Measurements from ENCODE around the gene MAN1C1. TPM values are rescaled to one million over a fixed set of nuclear protein-coding genes. Genes with fewer than 3 reads are reported as not detected.

Gene MAN1C1
- total RNA-seq, 2 experiments from 2014 or later = 28.9 to 31.1 TPM

DNA sequence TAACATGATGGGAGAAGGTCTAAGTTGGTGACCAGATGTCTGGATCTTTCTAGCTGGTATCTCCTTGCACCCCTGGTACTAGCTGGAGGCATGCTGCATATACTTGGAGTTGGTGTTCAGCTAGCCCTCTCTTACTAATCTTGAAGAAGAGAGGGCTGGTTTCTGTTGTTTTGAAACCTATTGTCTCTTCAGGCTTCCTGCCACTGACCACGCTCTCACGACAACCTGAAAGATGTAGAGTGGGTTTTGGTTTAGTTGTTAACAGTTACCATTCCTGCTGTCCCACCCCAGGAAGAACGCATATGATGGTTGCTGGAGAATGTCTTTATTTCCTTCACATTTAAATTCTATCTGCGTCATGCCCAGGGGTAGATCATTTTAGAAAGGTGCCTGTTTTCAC, 3.6 kb downstream of the MAN1C1 start:
- Mint-ChIP-seq H3K4me3 (peak overlapping the region; percentile 98), H3K9me3 (no peaks in the 10 kb centered on the region), H3K27me3 (peaks cover 11% of the 10 kb centered on the region), H3K4me1 (peaks cover 75% of the 10 kb centered on the region), H3K36me3 (ENCODE audit: low read depth) (peaks cover 47% of the 10 kb centered on the region), H3K27ac (peak overlapping the region; percentile 74)
- CTCF ChIA-PET = interaction anchor here (0.6 to 2.0 kb wide), 3 partner anchors 11 to 174 kb away, joined by 3 to 9 read pairs (median 4); no protein-coding TSS in a partner anchor
- DNase-seq = peak; percentile 29
- POLR2A ChIA-PET = interaction anchor here (1.2 to 1.3 kb wide), 2 partner anchors 11 to 22 kb away, joined by 3 to 4 read pairs; no protein-coding TSS in a partner anchor

DNA sequence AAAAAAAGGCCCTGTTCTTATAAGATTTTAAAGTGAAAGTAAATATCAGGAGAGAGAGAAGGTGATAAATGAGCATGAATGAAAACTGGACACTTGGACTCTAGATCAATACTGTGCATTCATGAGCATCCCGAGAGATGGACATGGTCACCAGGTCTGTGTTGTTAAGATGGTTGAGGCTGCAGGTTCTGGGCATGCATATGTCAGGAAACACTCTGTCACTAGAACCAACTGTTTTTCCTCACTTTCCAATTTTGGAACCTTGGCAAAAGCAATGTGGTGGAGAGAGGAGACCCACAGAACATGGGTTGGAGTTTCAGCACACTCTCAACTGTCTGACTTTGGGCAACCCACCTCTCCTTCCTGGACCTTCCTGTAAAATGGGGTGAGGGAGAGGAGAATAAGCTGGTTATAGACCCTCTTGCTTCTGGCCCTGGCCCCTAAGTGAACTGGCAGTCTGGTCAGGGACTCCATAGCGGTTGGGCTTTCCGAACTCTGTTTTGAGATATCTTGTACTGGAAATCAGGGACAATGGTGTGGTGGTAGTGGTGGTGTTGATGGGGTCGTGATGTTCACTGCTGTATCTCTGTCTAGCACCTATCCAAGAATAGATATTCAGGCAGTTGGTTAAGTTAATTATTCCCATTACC, 4.2 kb downstream of the MAN1C1 start:
- Mint-ChIP-seq H3K27me3 (peaks cover 11% of the 10 kb centered on the region), H3K27ac (peak overlapping the region; percentile 74), H3K4me1 (peaks cover 71% of the 10 kb centered on the region), H3K4me3 (peak overlapping the region; percentile 98), H3K9me3 (no peaks in the 10 kb centered on the region), H3K36me3 (ENCODE audit: low read depth) (peaks cover 52% of the 10 kb centered on the region)
- POLR2A ChIA-PET = interaction anchor here (1.2 to 1.3 kb wide), 2 partner anchors 11 to 22 kb away, joined by 3 to 4 read pairs; no protein-coding TSS in a partner anchor
- DNase-seq = no peak
- CTCF ChIA-PET = interaction anchor here (0.6 to 0.7 kb wide), 2 partner anchors 11 to 173 kb away, joined by 4 to 5 read pairs; no protein-coding TSS in a partner anchor

GRCh38 chr1:25621876-25622275, 5.3 kb downstream of the MAN1C1 start:
- peaks cover 11% of the 10 kb centered on the region for H3K27me3 Mint-ChIP-seq
- H3K27ac Mint-ChIP-seq = peak overlapping the region; percentile 56
- ChIA-PET POLR2A (no interaction called here), CTCF (interaction anchor here (1.1 to 1.4 kb wide), 3 partner anchors 20 to 593 kb away, joined by 3 to 5 read pairs (median 3); no protein-coding TSS in a partner anchor)
- no peak for DNase-seq
- H3K36me3 Mint-ChIP-seq (ENCODE audit: low read depth) = peaks cover 62% of the 10 kb centered on the region
- H3K9me3 Mint-ChIP-seq = peaks cover 3% of the 10 kb centered on the region
- peak overlapping the region; percentile 98 for H3K4me3 Mint-ChIP-seq
- H3K4me1 Mint-ChIP-seq = peaks cover 74% of the 10 kb centered on the region

DNA sequence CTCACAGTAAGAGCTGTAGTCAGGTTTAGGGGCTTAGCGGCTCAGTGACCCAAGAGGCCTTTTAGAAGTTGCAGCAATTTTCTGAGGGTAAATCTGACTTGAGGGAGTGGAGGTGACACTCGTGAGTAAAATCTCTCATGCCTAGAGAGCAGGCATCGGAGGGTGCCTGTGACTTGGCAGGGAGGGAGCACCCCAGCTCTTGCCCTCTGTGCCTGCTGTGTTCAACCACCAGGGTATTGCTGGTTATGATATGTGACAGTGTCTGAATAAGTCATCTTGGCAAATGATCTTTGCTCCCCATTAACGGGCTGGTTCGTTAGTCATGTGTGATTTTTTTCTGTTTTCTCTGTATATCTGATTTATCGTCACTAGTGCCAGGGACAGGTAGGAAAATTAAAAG, 5.9 kb downstream of the MAN1C1 start:
- Mint-ChIP-seq H3K4me1 (peaks cover 80% of the 10 kb centered on the region), H3K27me3 (peaks cover 14% of the 10 kb centered on the region), H3K4me3 (peak overlapping the region; percentile 98), H3K36me3 (ENCODE audit: low read depth) (peaks cover 67% of the 10 kb centered on the region), H3K9me3 (peaks cover 5% of the 10 kb centered on the region), H3K27ac (peak overlapping the region; percentile 56)
- CTCF ChIA-PET = interaction anchor here (0.9 to 1.5 kb wide), 5 partner anchors 16 to 593 kb away, joined by 3 to 5 read pairs (median 3); no protein-coding TSS in a partner anchor
- peak; percentile 32 for DNase-seq
- POLR2A ChIA-PET = no interaction called here

- no peak for DNase-seq
- ChIA-PET CTCF (interaction anchor here (0.6 to 1.5 kb wide), 9 partner anchors 16 to 1169 kb away, joined by 3 to 5 read pairs (median 3); no protein-coding TSS in a partner anchor), POLR2A (no interaction called here)
- peaks cover 5% of the 10 kb centered on the region for H3K9me3 Mint-ChIP-seq
- H3K4me3 Mint-ChIP-seq = peak overlapping the region; percentile 98
- peaks cover 14% of the 10 kb centered on the region for H3K27me3 Mint-ChIP-seq
- H3K36me3 Mint-ChIP-seq (ENCODE audit: low read depth) = peaks cover 68% of the 10 kb centered on the region
- H3K27ac Mint-ChIP-seq = peak overlapping the region; percentile 67
- H3K4me1 Mint-ChIP-seq = peaks cover 81% of the 10 kb centered on the region
Observed at GRCh38 chr1:25623007-25623406, 6.4 kb downstream of the MAN1C1 start.

DNA sequence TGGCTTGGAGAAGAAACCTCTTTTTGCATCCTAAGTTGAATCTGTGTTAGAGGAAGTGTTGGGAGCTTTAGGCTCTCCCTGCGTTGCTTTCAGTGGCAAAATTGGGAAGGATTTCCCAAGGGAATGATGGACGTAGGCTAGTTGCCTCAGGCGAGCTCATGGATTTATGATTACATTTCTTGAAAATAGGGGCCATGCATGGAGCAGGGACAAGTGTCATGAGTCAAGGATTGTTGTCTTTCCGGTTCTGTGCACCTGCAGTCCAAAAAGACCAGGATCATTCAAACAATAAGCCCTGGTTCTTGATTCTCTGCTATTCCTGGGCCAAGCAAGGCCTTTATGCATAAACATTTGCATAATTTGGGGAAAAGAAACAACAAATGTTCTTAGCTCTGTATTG, 7.1 kb downstream of the MAN1C1 start:
- ChIA-PET POLR2A (interaction anchor here (0.6 kb wide), 1 partner anchor 97 kb away, joined by 6 read pairs; no protein-coding TSS in a partner anchor), CTCF (interaction anchor here (0.6 to 1.5 kb wide), 7 partner anchors 15 to 1170 kb away, joined by 3 to 6 read pairs (median 4); no protein-coding TSS in a partner anchor)
- H3K27me3 Mint-ChIP-seq = peaks cover 14% of the 10 kb centered on the region
- peaks cover 65% of the 10 kb centered on the region for H3K36me3 Mint-ChIP-seq (ENCODE audit: low read depth)
- no peak for DNase-seq
- H3K4me3 Mint-ChIP-seq = peak overlapping the region; percentile 98
- H3K9me3 Mint-ChIP-seq = peaks cover 5% of the 10 kb centered on the region
- peaks cover 77% of the 10 kb centered on the region for H3K4me1 Mint-ChIP-seq
- H3K27ac Mint-ChIP-seq = peak overlapping the region; percentile 67

GRCh38 chr1:25624156-25624555, 7.6 kb downstream of the MAN1C1 start:
- peak; percentile 60 for DNase-seq
- ChIA-PET CTCF (interaction anchor here (0.6 to 1.5 kb wide), 6 partner anchors 15 to 205 kb away, joined by 3 to 6 read pairs (median 4); no protein-coding TSS in a partner anchor), POLR2A (interaction anchor here (0.5 to 0.6 kb wide), 2 partner anchors 9 to 53 kb away, joined by 4 to 5 read pairs; no protein-coding TSS in a partner anchor)
- H3K4me1 Mint-ChIP-seq = peaks cover 78% of the 10 kb centered on the region
- H3K9me3 Mint-ChIP-seq = peaks cover 5% of the 10 kb centered on the region
- H3K4me3 Mint-ChIP-seq = peak overlapping the region; percentile 98
- peak overlapping the region; percentile 67 for H3K27ac Mint-ChIP-seq
- peaks cover 68% of the 10 kb centered on the region for H3K36me3 Mint-ChIP-seq (ENCODE audit: low read depth)
- H3K27me3 Mint-ChIP-seq = peaks cover 14% of the 10 kb centered on the region

DNA sequence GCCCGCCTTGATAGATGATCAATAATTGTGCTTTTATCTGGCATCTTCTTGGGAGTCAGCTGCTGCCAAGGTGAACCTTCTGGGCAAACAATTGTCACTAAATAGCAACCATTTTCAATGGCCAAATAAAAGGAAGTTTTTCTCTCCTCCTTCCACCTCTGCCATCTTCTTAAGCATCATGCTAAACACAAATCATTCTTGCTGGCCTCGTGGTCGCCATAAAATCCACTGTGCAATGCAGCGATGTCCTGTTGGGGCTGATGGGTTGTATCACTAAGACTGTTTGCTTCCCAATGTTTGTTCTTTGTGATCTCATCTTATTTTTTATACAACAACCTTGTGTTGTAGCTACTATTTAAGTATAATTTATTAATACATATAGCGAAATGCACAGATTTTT, 8.0 kb downstream of the MAN1C1 start:
- Mint-ChIP-seq H3K36me3 (ENCODE audit: low read depth) (peaks cover 69% of the 10 kb centered on the region), H3K27me3 (peaks cover 14% of the 10 kb centered on the region), H3K27ac (no peak overlapping the region), H3K4me3 (no peak overlapping the region), H3K9me3 (peaks cover 5% of the 10 kb centered on the region), H3K4me1 (peaks cover 78% of the 10 kb centered on the region)
- ChIA-PET CTCF (interaction anchor here (0.8 to 1.5 kb wide), 4 partner anchors 17 to 205 kb away, joined by 3 to 6 read pairs (median 4); no protein-coding TSS in a partner anchor), POLR2A (interaction anchor here (0.5 to 0.6 kb wide), 2 partner anchors 8 to 52 kb away, joined by 4 to 5 read pairs; no protein-coding TSS in a partner anchor)
- DNase-seq = no peak

GRCh38 chr1:25626018-25626417, 9.4 kb downstream of the MAN1C1 start:
- Mint-ChIP-seq H3K36me3 (ENCODE audit: low read depth) (peaks cover 61% of the 10 kb centered on the region), H3K27me3 (peaks cover 11% of the 10 kb centered on the region), H3K27ac (no peak overlapping the region), H3K9me3 (peaks cover 7% of the 10 kb centered on the region), H3K4me1 (peaks cover 78% of the 10 kb centered on the region), H3K4me3 (no peak overlapping the region)
- no peak for DNase-seq
- POLR2A ChIA-PET = no interaction called here
- CTCF ChIA-PET = no interaction called here

DNA sequence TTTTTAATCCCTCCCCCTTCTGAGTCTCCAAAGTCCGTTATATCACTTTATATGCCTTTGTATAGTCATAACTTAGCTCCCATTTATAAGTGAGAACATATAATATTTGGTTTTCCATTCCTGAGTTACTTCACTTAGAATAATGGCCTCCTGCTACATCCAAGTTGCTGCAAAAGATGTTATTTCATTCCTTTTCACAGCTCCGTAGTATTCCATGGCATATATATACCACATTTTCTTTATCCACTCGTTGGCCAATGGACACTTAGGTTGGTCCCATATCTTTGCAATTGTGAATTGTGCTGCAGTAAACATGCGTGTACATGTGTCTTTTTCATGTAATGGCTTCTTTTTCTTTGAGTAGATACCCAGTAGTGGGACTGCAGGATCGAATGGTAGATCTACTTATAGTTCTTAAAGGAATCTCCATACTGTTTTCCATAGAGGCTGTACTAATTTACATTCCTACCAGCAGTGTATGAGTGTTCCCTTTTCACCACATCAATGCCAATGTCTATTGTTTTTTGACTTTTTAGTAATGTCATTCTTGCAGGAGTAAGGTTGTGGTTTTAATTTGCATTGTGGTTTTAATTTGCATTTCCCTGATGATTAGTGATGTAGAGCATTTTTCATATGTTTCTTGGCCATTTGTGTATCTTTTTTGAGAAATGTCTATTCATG, 12.3 kb downstream of the MAN1C1 start:
- peaks cover 60% of the 10 kb centered on the region for H3K36me3 Mint-ChIP-seq (ENCODE audit: low read depth)
- H3K4me1 Mint-ChIP-seq = peaks cover 76% of the 10 kb centered on the region
- CTCF ChIA-PET = no interaction called here
- no peak for DNase-seq
- POLR2A ChIA-PET = no interaction called here
- H3K27ac Mint-ChIP-seq = no peak overlapping the region
- peaks cover 13% of the 10 kb centered on the region for H3K9me3 Mint-ChIP-seq
- no peak overlapping the region for H3K4me3 Mint-ChIP-seq
- peaks cover 4% of the 10 kb centered on the region for H3K27me3 Mint-ChIP-seq

DNA sequence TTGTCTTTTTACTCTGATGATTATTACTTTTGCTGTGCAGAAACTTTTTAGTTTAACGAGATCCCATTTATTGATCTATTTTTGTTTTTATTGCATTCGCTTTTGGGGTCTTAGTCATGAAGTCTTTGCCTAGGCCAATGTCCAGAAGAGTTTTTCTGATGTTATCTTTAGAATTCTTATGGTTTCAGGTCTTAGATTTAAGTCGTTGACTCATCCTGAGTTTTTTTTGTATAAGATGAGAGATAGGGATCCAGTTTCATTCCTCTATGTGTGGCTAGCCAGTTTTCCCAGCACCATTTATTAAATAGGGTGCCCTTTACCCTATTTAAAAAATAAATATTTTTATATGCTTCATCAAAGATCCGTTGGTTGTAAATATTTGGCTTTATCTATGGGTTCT, 13.2 kb downstream of the MAN1C1 start:
- DNase-seq = no peak
- ChIA-PET POLR2A (no interaction called here), CTCF (no interaction called here)
- no peak overlapping the region for H3K27ac Mint-ChIP-seq
- no peak overlapping the region for H3K4me3 Mint-ChIP-seq
- peaks cover 73% of the 10 kb centered on the region for H3K4me1 Mint-ChIP-seq
- H3K36me3 Mint-ChIP-seq (ENCODE audit: low read depth) = peaks cover 64% of the 10 kb centered on the region
- H3K27me3 Mint-ChIP-seq = peaks cover 3% of the 10 kb centered on the region
- peaks cover 13% of the 10 kb centered on the region for H3K9me3 Mint-ChIP-seq

DNA sequence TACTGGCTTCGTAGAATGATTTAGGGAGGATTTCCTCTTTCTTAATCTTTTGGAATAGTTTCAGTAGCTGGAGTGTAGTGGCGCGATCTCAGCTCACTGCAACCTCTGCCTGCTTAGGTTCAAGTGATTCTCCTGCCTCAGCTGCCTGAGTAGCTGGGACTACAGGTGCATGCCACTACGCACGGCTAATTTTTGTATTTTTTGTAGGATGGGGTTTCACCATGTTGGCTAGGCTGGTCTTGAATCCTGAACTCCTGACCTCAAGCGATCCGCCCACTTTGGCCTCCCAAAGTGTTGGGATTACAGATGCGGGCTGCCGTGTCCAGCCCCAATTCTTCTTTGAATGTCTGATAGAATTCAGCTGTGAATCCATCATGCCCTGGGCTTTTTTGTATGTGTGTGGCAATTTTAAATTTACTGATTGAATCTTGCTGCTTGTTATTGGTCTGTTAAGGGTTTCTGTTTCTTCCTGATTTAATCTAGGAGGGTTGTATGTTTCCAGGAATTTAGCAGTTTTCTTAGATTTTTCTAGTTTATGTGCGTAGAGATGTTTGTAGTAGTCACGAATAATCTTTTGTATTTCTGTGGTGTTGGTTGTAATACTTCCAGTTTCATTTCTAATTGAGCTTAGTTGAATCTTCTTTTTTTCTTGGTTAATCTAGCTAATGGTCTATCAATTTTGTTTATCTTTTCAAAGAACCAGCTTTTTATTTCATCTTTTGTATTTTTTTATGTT, 15.3 kb downstream of the MAN1C1 start:
- CTCF ChIA-PET = interaction anchor here (0.8 to 1.6 kb wide), 3 partner anchors 11 to 13 kb away, joined by 4 to 8 read pairs (median 5); no protein-coding TSS in a partner anchor
- Mint-ChIP-seq H3K27ac (peak overlapping the region; percentile 93), H3K27me3 (peaks cover 3% of the 10 kb centered on the region), H3K9me3 (peaks cover 20% of the 10 kb centered on the region), H3K36me3 (ENCODE audit: low read depth) (peaks cover 64% of the 10 kb centered on the region), H3K4me1 (peaks cover 71% of the 10 kb centered on the region), H3K4me3 (peak overlapping the region; percentile 78)
- POLR2A ChIA-PET = interaction anchor here (0.7 to 1.7 kb wide), 3 partner anchors 11 to 24 kb away, joined by 3 to 6 read pairs (median 3); no protein-coding TSS in a partner anchor
- DNase-seq = no peak

All from activated CD4-positive, alpha-beta T cell treated with anti-CD3 and anti-CD28 coated beads, Interleukin-2, amount 10 ng/mL, durations not matched to agents 7 days and 5 days (primary cell).